NCI-H128 (cell line): Measurements from ENCODE around the gene AUNIP.

Source experiments
- DNase-seq: peaks from one replicate; lab custom pipeline; 2025; ENCODE audit not compliant: unreplicated experiment; lab: John Stamatoyannopoulos, UW

The AUNIP gene

DNA sequence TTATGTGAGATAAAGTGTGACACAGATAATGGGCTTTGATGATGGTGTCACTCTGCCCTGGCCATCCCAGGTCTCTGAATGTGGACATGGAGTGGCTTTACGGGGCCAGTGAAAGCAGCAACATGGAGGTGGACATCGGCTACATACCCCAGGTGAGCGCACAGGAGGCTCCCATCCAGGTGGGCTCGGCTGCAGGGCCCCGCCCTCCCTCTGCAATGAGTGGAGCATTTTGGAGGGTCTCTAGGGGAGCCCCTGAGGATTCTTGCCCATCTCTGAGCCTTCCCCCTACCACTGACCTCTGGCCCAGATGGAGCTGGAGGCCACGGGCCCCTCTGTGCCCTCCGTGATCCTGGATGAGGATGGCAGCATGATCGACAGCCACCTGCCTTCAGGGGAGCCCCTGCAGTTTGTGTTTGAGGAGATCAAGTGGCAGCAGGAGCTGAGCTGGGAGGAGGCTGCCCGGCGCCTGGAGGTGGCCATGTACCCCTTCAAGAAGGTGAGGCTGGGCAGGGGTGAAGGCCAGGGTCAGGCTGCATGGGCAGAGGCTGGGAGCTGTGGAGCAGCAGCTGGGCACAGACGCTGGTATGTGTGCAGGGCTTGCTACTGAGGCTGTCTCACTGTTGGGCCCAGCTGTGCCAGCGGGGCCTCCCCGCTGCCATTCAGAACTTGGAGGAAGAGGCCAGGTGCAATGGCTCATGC is 47.7 kb downstream of the AUNIP start:
- DNase-seq: no peak

DNA sequence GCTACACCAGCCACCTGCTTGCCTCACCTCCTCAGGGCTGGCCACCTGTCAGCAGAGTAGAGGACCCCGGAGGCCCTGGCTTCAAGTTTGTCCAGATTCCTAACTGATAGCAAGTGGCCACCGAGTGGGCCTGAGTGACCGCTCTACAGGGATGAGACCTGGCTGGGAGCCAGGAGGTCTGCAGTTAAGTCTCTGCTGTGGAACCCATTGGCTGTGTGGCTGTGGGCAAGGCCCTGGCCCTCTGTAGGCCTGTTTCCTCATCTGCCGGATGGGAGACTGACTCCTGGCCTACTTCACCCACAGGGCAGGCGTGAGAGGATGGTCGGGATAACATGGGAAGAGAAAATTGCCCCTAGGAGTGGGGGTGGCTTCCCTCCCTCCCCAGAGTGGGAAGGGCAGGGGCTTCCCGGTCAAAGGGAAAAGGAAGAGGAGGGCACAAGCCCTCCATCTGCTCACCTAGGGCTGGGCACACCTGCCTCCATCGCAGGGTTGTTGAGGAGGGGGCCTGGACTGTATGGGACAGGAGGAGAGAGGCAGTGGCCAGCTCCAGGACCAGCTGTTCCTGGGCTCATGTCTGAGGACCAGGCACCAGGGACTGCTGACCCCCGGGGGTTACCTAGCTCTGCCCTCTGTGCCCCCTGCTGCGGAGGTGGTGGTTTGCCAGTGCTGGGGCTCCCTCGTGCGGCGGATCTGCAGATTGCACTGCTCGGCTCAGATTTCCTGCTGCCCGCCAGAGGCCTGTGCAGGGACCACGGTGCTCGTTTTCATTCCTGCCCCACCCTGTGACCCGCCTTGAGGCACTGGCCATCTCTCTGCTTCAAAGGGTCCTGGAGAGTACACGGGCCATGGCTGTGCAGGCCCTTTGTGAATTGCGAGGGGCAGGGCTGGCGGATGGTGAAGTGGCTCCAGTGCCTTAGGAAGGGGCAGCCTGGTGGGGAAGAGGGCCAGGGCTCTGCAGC is 48.6 kb downstream of the AUNIP start:
- DNase-seq: peak; percentile 37

DNA sequence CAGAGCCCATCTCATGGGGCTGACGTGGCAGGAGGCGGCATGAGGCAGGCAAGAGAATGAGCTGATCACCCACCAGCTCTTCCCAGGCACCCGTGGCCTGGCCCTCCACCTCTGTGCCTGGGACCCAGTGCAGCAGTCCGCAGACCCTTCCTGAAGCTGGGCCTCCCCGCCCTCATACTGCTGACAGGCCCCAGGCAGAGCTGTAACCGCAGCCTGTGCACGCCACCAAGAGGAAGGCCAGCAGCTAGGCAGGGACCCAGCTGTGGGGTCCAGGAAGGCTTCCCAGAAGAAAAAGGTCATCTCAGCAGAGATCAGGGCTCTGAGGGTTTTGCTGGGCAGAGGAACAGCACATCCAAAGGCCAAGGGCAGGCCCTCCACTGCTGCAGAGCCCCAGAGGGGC is 49.3 kb downstream of the AUNIP start:
- DNase-seq: no peak

DNA sequence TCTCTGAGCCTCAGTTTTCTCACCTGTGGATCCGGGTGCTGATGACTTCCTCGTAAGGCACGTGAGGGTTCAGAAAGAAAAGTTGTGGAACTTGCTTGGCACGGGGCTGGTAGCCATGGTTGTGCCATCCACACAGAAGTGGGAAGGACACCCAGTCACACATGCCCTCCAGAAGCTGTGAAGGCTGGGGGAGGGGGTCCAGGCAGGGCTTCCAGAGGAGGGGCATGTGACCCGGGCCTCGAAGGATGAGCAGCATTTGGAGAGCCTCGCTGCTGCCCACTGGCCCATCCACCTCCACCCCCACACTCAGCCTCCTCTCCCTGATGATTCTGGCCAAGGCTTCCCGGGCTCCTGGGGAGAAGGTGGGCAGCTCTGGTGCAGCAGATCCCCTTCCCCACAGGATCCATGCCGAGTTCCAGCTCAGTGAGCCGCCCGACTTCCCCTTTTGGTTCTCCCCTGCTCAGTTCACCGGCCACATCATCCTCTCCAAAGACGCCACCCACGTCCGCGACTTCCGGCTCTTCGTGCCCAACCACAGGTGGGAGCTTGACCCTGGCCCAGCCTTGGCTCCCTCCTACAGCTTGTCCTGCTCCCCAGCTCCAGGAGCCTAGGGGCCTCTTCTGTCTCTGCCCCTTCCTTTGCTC is 49.9 kb downstream of the AUNIP start:
- no peak for DNase-seq

DNA sequence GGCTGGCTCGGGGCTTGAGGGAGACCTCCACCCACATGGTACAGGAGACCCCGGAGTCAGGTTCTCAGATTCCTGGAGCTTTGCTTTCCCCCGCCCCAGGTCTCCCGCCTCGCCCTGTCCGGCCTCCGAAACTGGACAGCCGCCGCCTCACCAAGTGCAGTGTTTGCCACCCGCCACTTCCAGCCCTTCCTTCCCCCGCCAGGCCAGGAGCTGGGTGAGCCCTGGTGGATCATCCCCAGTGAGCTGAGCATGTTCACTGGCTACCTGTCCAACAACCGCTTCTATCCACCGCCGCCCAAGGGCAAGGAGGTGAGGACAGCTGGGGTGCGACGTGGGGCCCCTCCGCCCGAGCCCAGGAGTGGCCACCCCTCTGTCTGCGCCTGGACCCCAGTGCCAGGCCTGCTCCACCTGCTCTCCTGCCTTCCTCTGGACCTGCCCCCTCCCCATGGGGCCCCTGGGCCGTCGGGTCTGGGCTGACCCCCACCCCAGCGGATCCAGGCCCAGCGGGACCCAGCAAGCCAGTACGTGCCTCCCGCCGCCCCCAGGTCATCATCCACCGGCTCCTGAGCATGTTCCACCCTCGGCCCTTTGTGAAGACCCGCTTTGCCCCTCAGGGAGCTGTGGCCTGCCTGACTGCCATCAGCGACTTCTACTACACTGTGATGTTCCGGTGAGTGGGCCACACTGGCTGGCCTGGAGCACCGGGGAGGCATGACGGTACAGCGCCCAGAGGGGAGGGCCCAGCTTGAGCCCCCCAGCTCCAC is 50.6 kb downstream of the AUNIP start:
- no peak for DNase-seq

DNA sequence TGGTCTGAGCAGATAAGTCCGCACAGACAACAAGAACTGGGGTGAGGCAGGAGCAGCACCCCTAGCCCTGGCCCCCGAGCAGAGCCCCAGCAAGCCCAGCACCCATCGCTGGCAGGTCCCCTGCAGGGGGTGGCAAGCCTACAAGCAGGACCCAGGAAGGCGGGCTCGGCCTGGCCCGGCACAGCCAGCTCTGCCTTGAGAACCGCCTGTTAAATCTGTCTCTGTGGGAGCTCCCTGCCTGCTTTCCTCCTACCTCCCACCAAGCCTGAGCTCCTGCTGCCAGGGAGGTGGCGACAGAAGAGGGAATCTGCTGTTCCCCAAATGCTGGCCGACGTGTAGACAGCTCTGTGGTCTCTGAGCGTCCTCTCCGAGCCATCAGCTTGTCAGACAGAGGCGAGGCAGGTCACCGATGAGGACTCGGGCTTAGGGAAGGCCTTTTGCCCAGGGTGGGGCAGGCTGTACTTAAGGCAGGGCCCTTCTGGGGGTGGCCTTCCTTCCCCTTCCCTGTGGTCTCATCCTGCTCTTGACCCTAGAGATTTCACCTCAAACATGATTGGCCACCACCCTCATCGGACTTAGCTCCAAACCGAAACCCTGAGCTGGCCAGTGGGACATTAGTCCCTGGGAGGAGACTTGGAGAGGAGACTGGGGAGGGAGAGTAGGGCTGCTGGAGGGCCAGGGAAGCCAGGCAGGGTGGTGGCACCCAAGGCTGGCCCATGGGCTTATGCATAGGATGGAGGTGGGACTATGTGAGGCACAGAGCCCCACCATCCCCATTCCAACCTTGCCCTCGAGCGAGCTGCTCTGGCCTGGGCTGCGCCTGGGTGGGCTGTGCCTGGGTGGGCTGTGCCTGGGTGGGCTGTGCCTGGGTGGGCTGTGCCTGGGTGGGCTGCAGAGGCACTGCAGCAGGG is 51.5 kb downstream of the AUNIP start:
- no peak for DNase-seq

DNA sequence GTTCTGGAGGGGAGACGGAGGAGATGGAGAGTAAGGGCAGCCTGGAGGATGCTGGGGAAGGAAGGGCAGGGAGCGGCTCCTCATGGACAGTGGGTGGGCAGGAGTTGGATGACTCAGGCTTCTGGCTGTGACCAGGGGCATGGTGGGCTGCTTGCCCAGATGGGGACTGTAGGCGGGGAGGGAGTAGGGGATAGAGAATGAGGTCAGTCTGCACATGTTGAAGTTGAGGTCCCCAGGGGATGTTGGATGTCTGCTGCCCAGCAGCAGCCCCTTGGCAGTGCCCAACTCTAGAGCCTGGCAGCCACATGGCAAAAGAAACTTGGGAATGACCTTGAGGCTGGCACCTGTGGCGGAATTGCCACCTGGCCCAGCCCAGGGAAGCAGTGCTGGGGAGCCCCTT is 52.8 kb downstream of the AUNIP start:
- no peak for DNase-seq

DNA sequence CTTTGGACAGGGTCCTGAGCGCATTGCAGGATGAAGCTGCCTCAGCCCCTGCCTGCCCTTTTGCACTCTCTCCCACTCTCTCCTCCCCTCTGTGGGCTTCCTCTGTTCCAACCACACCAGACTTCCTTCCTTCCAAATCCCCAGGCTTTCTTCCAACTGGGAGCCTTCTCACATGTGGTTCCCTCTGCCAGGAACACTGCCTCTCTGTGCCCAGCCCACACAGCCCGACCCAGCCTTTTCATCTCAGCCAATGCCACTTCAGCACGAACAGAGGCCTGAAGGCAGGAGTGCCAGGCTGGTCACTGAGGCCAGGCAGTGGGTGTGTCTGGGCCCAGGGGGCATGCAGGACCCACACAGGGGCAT is 53.4 kb downstream of the AUNIP start:
- DNase-seq: no peak

DNA sequence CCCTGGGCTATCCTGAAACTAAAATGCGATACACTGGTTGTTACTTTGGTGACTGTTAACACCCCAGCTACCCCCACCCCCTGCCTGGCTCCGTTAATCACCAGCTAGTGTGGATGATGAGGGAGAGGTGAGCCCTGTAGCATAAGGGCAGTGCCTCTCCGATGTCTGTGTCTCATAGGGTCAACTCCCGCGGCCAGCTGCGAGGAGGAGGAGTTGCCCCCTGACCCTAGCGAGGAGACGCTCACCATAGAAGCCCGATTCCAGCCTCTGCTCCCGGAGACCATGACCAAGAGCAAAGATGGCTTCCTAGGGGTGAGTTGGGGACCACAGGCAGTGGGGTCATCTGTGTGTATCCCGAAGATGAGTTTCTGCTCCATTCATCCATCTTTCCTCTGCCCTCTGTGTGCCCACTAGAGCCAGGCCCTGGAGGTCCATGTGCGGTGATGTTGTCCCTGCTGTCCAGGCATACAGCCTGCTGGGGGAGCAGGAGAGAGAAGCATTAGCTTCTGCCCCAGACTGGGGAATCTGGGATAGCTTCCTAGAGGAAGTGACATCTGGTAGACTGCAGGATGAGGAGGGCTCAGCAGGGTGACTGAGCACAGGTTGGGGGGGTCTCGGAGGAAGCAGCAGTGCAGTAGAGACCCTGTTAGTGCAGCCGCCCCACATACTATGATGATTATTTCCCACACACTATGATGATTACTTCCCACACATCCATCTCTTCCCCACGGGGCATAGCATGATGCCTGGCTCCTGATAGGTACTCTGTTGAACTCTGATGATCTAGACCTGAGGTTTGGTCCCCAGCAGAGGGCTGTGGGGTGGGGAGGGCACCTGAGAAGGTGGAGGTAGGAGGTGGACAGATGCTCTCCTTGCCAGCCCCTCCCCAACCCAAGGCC is 54.0 kb downstream of the AUNIP start:
- no peak for DNase-seq

DNA sequence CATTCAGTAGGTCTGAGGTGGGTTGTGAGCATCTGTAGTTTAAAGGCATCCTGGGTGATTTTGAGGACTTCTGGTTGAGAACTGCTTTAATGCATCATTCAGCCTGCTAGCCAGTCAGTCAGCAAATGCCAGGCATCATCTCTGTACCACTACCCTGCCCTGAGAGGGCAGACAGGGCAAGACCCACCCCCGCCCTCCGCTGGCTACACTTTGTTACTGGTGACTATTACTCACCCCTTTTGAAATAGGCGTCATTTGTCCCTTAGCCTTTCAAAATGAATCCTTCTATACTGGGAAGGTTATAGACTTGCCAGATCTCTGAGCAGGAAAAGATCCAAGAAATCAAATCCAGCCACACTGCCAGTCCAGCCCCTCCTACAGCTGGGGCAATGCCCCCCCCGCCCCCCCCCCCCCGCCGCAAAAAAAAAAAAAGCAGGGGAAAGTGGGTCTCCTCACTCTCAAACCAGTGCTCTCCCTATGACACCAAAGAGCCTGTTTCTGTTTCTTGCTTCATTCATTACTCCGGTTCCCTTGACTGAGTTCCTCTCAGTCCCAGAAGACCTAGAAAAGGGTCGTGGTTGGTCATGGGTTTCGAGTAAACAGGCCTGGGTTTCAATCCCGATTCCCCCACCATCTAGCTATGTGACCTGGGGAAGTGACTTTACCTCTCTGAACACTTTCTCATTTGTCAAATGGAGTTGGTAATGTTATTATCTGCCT is 54.9 kb downstream of the AUNIP start:
- DNase-seq: no peak

DNA sequence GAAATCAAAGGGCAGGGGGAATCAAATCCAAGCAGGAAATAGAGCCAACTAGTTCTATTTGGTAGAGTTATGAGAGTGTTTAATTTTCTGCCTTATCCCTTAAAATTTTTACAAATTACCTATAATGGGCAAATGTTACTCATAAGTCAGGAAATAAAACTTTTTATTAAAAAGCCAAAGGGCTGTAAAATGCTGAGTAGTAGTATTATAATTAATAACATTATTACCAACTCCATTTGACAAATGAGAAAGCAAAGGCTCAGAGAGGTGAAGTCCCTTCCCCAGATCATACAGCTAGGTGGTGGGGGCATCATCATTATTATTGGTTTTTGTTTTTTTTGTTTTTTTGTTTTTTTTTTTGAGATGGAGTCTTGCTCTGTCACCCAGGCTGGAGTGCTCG is 55.9 kb downstream of the AUNIP start:
- DNase-seq: no peak

DNA sequence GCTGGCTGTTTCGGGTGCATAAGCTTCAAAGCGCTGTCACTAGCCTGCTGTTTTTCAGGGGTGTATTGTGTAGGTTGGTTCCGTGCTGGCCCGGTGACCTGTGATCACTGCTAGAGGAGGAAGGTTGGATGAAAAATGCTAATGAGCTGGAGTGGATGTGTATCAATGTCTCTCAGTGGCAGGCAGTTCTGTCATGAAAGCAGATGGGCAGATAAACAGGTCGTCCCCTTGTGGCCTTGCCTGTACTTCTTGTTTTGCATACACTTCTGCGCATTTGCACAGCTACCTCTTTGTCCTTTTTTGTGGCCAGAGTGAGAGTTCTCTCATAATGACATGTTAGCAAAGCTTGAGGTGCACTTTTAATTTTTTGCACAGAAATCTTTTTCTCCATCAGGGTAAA is 56.3 kb downstream of the AUNIP start:
- no peak for DNase-seq

DNA sequence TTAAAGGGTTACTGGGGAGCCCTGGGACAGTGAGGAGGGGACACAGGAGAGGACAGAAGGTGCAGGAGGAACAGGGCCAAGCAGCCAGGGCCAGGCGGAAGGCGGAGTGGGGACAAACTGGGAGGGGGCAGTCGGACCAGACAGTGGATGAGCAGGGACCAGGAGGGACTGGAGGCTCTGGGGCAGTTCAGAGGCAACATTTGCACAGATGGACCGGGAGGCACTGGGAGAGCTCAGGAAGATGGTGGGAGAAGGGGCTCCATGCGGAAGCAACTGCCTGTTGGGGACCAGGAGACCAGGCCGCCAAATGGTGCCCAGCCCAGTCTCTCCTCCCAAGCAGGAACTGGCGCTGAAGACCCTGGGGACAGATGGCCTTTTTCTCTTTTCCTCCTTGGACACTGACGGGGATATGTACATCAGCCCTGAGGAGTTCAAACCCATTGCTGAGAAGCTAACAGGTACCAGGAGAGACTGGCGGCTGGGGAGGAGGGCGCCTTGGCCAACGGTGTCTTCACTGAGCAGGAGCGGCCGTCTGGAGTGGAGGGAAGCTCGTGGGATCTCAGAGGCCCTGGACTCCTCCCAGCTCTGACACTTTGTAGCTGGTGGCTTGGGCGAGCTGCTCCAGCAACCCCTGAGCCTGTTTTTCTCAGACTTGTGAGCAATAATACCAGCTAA is 58.4 kb downstream of the AUNIP start:
- DNase-seq: no peak

DNA sequence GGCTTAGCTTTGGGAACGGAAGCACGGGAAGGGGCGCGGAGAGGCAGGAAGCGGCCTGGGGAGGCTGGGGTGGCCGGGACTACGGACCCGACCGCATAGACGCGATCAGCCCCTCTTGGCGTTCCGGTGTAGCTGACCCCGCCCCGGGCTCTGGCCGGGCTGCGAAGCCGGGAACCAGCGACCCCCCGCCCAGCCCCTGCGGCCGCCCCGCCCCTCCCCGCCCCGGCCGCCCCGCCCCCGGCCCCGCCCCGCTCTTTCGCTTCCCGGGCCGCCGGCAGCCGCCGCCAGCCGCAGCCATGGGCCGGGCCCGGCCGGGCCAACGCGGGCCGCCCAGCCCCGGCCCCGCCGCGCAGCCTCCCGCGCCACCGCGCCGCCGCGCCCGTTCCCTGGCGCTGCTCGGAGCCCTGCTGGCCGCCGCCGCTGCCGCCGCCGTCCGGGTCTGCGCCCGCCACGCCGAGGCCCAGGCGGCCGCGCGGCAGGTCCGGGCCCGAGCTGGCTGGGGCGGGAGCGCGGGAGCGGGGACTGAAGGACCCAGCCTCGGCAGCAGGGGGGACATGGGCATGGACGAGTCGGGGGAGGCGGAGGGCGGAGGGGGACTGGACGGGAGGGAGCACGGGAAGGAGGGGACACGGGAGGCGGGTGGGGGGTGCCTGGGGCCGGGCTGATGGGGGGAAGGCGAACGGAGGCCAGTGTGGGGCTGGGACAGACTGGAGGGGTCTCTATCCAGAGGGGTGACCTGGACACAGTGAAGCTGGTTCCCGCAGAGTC is 59.1 kb downstream of the AUNIP start, which contains the start of gene SELENON:
SELENON (plus strand) TSS at position 259 of the 768 bp plus-strand sequence; CDS start at position 297, 38 bp downstream.
- peak; percentile 29 for DNase-seq

DNA sequence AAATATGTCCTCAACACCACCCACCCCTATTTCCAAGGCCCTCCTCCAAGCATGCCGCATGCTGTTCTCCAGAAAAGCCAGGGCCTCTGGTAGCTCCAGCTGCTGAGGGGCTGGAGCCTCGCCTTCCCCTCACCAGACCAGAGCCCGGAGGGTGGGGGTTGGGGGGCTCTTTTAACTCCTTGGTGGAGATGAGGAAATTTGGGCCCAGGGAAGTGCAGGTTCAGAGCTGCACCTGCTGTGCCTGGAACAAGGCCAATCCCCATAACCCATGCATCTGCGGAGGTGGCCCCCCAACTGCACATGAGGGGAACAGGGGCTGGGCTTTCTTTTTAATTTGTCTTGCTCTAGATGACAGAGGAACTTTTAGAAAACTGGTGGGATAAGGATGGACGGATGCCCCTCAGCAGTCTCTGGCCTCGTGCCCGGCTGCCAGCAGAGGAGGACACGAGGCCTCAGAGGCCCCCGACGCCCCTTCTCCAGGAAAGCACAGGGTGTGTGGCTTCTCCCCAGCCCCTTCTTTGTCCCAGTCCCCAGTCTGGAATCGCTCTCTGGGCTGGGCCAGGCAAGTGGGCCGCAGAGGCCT is 59.8 kb downstream of the AUNIP start:
- no peak for DNase-seq

DNA sequence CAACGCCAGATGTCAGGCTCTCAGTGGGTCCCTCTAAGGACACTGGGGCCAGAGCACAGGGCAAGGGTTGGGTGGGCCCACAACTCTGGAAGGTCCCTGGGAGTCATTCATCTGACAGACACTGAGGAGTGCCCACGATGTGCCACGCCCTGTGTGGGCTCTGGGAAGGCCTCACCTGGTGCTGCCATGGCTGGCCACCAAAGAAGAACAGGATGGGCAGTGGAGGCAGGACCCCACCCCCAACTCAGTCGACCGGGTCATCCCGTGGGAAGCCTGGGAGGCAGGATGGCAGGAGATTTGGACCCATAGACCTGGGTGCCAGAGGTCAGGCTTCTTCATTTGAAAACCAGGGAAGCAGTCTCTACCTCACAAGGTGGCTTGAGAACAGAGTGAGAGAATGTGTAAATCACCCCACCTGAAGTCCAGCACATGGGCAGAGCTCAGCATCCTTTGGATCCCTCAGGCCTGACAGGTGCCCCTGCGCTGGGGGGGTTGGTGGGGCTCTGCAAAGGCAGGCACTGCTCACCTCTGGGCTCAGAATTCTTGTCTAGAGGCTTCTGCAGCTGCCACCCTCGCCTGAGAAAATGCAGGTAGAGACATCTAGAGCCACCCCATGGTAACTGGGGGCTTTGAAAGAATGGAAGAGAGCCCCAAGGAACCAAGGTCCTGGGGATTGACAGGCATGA is 60.4 kb downstream of the AUNIP start:
- DNase-seq: no peak
